Chondrocyte (in vitro differentiated cells): ENCODE data around the gene GSTM2. TPM values are rescaled to one million over a fixed set of nuclear protein-coding genes. Genes with fewer than 3 reads are reported as not detected.

Experiments
- DNase-seq: peaks from one replicate; pipeline ENCODE4 v3.0.0; 2021; ENCODE audit warnings: mixed read lengths, low spot score
- H3K27ac Mint-ChIP-seq: one replicate; pipeline ENCODE4 v1.8.0; 2021; ENCODE audit warnings: mild to moderate bottlenecking, moderate library complexity, mixed read lengths; ENCODE audit not compliant: unreplicated experiment
- H3K27me3 Mint-ChIP-seq: 2 replicates; pipeline ENCODE4 v1.8.0; 2021; ENCODE audit warnings: low read depth, mixed read lengths
- H3K36me3 Mint-ChIP-seq: 2 replicates; pipeline ENCODE4 v1.8.0; 2021; ENCODE audit warnings: low read depth, mixed read lengths
- H3K4me1 Mint-ChIP-seq: 2 replicates; pipeline ENCODE4 v1.8.0; 2021; ENCODE audit warnings: low read depth, mild to moderate bottlenecking, mixed read lengths
- H3K4me3 Mint-ChIP-seq: one replicate; pipeline ENCODE4 v1.8.0; 2021; ENCODE audit warnings: mild to moderate bottlenecking, moderate library complexity, mixed read lengths; ENCODE audit not compliant: unreplicated experiment
- H3K9me3 Mint-ChIP-seq: 2 replicates; pipeline ENCODE4 v1.8.0; 2021; ENCODE audit warnings: low read depth, mixed read lengths
- total RNA-seq: library from RNA; stranded (reverse); gene quantifications from 3 replicates; pipeline ENCODE4 v1.2.1, GENCODE V29; 2021
- TF ChIP-seq, protein P1 (sequence below): fragments of 200-600 bp; sonication (generic); IDR thresholded peaks from 2 replicates; pipeline ENCODE4 v1.5.0; 2021; ENCODE audit warnings: antibody characterized with exemption, mild to moderate bottlenecking, moderate library complexity

Gene GSTM2
- total RNA-seq, 1 donor from 2014 or later, result 25.8 TPM

- H3K27me3 Mint-ChIP-seq, result no peaks in the 10 kb centered on the region
- H3K27ac Mint-ChIP-seq, result no peak overlapping the region
- no peaks in the 10 kb centered on the region for H3K4me1 Mint-ChIP-seq
- DNase-seq, result no peak
- H3K4me3 Mint-ChIP-seq, result no peak overlapping the region
- TF ChIP-seq, protein P1, sequence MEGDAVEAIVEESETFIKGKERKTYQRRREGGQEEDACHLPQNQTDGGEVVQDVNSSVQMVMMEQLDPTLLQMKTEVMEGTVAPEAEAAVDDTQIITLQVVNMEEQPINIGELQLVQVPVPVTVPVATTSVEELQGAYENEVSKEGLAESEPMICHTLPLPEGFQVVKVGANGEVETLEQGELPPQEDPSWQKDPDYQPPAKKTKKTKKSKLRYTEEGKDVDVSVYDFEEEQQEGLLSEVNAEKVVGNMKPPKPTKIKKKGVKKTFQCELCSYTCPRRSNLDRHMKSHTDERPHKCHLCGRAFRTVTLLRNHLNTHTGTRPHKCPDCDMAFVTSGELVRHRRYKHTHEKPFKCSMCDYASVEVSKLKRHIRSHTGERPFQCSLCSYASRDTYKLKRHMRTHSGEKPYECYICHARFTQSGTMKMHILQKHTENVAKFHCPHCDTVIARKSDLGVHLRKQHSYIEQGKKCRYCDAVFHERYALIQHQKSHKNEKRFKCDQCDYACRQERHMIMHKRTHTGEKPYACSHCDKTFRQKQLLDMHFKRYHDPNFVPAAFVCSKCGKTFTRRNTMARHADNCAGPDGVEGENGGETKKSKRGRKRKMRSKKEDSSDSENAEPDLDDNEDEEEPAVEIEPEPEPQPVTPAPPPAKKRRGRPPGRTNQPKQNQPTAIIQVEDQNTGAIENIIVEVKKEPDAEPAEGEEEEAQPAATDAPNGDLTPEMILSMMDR, result no peak
- peaks cover 4% of the 10 kb centered on the region for H3K36me3 Mint-ChIP-seq
- peaks cover 8% of the 10 kb centered on the region for H3K9me3 Mint-ChIP-seq
These were observed 45.8 kb downstream of the GSTM2 start for GRCh38 chr1:109713636-109714035.

- DNase-seq, result no peak
- TF ChIP-seq, protein P1, result no peak
- H3K27ac Mint-ChIP-seq, result no peak overlapping the region
- H3K9me3 Mint-ChIP-seq, result no peaks in the 10 kb centered on the region
- no peak overlapping the region for H3K4me3 Mint-ChIP-seq
- peaks cover 7% of the 10 kb centered on the region for H3K4me1 Mint-ChIP-seq
- no peaks in the 10 kb centered on the region for H3K27me3 Mint-ChIP-seq
- no peaks in the 10 kb centered on the region for H3K36me3 Mint-ChIP-seq
These were observed 47.0 kb downstream of the GSTM2 start for GRCh38 chr1:109714661-109715372.

- no peak overlapping the region for H3K27ac Mint-ChIP-seq
- TF ChIP-seq, protein P1, result no peak
- peaks cover 7% of the 10 kb centered on the region for H3K4me1 Mint-ChIP-seq
- no peak for DNase-seq
- no peaks in the 10 kb centered on the region for H3K9me3 Mint-ChIP-seq
- H3K4me3 Mint-ChIP-seq, result no peak overlapping the region
- no peaks in the 10 kb centered on the region for H3K27me3 Mint-ChIP-seq
- H3K36me3 Mint-ChIP-seq, result no peaks in the 10 kb centered on the region
These were observed 48.3 kb downstream of the GSTM2 start for GRCh38 chr1:109716121-109716520.

DNA sequence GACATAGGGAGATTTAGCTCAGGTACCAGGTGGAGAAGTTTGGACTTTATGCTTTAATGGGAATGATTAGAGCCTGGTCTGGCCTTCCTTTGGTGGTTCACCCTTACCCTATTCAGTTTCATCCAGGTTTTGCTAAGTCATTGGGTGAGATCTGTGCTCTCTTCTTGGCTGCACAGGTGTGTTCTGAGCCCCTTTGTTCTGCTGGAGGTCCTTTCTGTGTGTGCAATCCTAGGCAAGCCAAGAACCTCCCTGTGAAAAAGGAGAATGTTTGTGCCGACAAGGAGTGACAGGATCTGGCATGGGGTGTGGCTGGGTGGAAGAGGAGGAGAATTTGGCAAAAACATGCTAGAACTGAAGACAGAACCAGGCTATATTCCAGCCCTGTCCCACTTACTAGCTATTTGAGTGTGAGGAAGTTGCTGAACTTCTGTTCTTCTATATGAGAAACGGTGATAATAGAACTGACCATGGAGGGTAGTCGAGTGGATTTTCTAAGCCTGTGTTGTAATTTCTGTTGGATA lies 48.8 kb downstream of the GSTM2 start:
- Mint-ChIP-seq H3K9me3 (no peaks in the 10 kb centered on the region), H3K36me3 (no peaks in the 10 kb centered on the region), H3K27me3 (no peaks in the 10 kb centered on the region), H3K27ac (no peak overlapping the region), H3K4me3 (no peak overlapping the region), H3K4me1 (peaks cover 7% of the 10 kb centered on the region)
- DNase-seq, result no peak
- TF ChIP-seq, protein P1, result no peak

- no peaks in the 10 kb centered on the region for H3K9me3 Mint-ChIP-seq
- no peaks in the 10 kb centered on the region for H3K27me3 Mint-ChIP-seq
- H3K4me3 Mint-ChIP-seq, result no peak overlapping the region
- TF ChIP-seq, protein P1, result no peak
- no peak overlapping the region for H3K27ac Mint-ChIP-seq
- no peaks in the 10 kb centered on the region for H3K36me3 Mint-ChIP-seq
- H3K4me1 Mint-ChIP-seq, result peaks cover 7% of the 10 kb centered on the region
- DNase-seq, result no peak
These were observed 49.9 kb downstream of the GSTM2 start for GRCh38 chr1:109717729-109718128.
